ENCODE data around the gene ACSL6.

The ACSL6 gene, protein sequence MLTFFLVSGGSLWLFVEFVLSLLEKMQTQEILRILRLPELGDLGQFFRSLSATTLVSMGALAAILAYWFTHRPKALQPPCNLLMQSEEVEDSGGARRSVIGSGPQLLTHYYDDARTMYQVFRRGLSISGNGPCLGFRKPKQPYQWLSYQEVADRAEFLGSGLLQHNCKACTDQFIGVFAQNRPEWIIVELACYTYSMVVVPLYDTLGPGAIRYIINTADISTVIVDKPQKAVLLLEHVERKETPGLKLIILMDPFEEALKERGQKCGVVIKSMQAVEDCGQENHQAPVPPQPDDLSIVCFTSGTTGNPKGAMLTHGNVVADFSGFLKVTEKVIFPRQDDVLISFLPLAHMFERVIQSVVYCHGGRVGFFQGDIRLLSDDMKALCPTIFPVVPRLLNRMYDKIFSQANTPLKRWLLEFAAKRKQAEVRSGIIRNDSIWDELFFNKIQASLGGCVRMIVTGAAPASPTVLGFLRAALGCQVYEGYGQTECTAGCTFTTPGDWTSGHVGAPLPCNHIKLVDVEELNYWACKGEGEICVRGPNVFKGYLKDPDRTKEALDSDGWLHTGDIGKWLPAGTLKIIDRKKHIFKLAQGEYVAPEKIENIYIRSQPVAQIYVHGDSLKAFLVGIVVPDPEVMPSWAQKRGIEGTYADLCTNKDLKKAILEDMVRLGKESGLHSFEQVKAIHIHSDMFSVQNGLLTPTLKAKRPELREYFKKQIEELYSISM

DNA sequence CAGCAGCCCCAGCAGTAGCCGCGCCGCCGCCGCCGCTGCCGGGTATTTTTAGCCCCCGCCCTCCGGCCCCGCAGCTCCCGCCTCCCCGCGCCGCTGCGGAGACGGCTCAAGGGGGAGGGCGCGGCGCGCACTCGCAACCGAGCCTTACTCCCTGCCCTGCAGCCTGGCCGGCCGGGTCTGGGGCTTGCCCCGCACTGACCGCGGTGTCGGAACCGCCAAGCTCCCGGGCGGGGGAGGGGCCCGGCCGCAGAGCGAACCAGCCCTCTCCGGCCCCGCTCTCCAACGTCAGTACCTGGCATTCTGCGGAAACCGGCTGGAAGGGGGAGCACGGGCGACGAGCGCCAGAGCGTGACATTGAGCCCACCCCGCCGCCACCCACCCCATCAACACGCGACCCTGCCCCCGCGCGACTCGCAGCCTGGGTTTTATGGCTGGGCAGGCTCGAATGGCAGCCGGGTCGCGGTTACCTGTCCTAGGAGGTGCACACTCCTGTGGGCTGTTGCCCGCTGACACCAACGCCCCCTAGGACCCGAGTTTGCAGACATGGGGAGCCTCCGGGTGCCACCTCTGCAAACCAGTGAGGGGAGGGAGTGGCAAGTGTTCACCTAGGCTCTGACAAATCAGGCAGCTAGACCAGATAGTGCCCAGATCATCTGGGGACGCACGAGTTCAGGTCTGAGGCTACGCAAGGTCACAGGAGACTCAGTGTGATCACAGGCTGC, at the start of gene ACSL6:
ACSL6 (minus strand) TSS at position 37 of the 722 bp plus-strand sequence. CDS start 105 bp downstream, outside the sequence.
- DNase-seq (ENCODE audit: low spot score), result peak; percentile 23

DNA sequence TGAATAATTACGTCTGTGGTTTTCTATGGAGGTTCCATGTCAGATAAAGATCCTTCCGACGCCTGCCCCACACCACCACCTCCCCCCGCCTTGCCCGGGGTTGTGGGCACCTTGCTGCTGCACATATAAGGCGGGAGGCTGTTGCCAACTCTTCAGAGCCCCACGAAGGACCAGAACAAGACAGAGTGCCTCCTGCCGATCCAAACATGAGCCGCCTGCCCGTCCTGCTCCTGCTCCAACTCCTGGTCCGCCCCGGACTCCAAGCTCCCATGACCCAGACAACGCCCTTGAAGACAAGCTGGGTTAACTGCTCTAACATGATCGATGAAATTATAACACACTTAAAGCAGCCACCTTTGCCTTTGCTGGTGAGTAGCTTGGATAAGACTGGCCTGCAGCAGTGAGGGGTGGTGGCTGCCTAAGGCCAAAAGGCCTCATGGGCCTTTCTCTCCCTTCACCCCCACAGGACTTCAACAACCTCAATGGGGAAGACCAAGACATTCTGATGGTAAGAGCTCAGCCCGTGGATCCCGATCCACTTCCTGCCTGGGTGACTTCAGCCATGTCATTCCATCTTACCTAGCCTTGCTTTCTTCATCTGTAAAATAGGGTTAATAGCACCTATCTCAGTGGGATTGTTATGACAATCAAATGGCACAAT, 49.2 kb upstream of the ACSL6 start, which contains the start of gene IL3:
IL3 (plus strand) TSS at position 155 of the 661 bp plus-strand sequence; CDS start at position 207, 52 bp downstream.
- no peak for DNase-seq (ENCODE audit: low spot score)

DNA sequence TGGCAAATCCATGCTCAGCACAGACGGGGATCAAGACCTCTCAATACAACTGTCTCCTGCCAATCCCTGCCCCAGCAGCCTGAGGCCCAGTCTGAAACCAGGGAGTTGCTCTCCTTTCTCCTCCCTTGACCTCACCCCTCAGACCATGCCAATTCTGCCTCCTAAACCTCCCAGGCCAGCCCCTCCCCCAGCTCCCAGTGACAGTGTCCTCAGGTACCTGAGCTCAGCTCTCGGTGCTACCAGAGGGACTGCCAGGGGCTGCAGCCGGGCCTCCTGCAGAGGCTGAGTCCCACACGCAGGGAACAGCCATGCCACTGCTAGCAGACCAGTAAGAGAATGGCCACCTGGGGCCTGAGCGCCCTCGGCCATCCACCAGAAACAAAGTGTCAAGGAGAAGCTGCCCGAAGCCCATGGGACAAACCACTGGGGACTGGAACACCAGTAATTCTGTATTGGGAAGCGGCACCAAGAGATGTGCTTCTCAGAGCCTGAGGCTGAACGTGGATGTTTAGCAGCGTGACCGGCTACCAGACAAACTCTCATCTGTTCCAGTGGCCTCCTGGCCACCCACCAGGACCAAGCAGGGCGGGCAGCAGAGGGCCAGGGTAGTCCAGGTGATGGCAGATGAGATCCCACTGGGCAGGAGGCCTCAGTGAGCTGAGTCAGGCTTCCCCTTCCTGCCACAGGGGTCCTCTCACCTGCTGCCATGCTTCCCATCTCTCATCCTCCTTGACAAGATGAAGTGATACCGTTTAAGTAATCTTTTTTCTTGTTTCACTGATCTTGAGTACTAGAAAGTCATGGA, 48.4 kb upstream of the ACSL6 start:
- DNase-seq (ENCODE audit: low spot score), result no peak

DNA sequence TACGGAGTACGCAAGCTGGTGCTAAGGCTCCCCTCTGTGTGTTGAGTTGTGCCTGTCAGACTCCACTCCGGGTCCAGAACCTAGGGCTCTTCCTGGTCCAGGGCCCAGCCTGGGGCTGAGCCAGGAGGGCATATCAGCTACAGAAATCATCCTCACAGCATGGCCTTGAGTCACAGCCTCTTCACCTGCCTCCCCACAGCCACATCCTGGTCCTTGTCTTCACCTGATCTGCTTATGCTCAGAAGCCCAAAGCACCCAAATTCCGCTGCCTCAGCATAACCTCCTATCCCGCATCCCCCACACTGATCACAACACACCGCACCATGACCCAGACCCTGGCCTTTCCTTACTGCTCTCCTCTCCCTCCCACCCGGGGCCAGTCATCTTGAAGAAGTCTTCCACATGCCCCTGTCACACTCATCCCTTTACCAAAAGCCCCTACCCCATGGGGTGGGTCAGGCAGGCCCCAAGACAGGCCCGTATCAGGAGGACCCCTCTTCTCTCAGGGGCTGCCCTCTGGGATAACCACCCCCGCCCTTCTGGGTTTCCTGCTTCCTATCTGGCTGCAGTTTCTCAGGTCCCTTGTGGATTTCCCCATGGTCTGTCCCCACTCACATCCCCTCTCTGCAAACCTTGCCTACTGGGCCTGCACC, 47.7 kb upstream of the ACSL6 start:
- DNase-seq (ENCODE audit: low spot score), result peak; percentile 38

DNA sequence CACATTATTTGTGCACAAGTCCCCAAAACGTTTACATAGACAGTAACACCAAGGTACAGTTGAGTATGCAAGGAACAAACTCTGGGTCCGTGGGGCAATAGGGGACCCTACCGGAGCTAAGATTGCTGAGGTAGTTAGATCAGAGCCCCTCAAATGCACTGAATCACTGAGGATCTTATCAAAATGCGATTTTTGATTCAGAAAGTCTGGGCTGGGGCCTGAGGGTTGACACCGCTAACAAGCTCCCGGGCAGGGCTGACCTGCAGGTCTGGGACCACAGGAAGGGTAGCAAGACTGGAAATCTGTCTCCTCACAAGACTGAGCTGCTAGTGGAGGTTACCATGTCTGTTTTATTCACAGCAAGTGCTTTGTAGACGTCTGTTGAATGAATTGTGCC, 47.2 kb upstream of the ACSL6 start:
- no peak for DNase-seq (ENCODE audit: low spot score)

DNA sequence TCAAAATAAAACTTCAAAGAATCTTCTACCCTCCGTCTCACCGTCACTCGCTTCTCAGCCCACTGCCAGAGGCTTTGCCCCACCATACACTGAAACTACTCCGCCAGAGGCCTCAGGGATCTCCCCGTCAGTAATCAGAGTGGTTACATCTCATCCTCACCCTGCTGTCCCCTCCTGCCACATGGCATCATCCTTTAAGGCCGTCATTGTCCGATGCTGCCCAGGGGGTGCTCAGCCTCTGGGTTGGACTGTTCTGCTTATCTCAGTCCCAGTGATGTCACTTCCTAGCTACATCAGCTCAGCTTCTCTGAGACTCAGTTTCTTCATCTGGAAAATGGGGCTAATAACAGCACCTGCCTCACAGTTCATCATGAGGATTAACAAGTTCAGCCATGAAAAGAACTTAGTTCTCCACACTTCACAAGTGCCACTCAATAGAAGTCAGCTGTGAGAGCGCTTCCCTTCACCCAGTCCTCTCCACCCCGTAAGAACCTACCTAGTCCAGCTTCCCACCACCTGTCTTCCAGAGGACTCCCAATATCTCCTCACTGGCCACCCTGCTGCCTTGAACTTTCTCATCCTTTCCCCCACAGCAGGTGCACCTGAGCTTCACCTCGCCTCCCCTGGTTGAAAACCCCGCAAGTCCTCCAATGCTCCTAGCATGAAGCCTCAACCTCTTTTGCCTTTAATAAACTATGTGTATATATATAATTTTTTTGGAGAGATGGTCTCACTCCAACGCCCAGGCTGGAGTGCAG, 46.2 kb upstream of the ACSL6 start:
- DNase-seq (ENCODE audit: low spot score), result no peak

DNA sequence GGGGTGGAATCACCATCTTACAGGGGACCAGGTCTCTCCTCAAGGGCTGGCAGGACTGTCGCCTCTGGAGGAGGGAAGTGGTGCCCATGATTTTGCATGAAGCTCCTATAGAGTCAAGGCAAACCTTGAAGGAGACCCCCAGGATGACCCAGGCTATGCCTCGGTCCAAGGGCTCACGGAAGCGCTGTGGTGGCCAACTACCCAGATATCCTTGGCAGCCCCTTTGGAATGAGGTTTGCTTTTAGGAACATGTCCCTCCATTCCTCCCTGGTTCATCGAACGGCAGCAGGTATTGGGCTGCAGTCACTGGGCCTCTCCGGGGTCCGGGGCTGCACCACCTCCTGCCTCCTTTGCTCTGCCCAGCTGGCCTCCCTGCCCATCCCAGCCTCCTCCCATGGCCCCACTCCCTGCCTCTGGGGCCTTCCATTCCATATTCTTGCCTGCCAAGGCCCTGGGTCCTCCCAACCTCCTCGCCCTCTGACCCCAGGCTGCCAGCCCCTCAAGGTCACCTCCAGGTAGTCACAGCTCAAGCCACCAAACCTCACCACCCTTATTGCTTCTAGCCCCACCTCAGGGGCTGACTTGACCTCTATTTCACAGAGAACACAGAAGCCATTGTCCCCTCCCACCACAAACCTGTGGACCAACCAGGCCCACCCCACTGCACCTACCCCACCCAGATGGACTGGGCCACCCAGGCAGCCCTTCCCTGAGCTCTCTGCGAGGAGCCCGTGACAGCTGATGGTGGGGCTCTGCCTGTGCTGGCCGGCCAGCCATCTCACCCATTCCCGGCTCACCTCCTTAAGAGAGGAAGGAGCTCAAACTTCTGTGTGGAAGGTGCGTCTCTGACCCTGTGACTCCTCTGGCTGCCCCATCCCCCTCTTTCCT, 45.4 kb upstream of the ACSL6 start:
- DNase-seq (ENCODE audit: low spot score), result no peak

DNA sequence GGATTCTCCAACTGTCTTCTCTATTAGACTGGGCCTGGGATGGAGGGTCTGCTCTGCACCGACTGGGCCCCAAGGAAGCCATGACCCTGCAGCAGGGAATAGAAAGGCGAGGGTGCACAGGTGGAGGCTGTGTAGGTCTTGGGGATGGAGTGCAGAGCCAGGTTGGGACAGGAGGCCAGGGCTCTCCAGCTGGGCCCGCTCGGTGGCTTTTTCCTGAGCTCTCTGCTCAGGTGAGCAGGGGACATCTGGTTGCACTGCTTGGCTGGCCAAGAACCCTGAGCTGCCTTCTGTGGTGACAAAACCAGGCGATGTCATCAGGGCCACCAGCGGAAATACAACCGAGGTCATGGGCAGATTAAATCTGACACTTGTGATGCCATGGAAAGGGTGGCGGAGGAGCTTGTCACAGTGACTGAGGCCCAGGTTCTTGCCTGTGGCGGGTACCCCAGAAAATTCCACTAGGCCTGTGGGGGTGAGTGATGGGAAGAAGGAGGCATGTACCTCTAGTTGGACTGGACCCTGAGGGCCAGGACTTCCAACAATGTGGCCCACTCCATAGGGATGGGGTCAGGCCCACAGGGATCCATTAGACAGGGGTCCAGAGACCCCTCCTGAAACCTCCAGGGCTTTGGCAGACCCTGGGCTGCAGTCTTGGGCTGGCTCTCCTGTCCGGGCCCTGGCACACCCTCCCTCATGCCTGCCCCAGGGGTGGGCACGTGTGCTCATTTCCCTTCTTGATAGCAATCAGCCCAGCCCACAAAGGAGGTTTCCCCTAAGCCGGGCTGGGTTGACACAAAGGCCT, 44.6 kb upstream of the ACSL6 start:
- peak; percentile 44 for DNase-seq (ENCODE audit: low spot score)

DNA sequence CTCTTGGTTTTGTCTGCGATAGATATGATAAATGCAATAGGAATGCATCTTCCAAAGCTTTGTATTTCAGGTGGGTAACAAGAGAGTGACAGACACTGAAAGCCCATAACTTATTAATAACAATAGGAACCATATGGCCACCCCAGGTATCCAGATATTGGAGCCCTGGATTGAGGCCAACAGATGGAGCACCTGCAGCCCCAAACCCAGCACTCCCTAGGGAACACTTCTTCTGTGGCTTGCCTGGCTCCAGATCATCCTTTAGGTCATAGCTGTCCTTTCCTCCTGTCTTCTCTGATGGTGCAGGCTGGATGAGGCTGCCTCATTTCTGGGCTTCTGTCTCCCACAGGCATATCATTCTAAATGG, 44.0 kb upstream of the ACSL6 start:
- no peak for DNase-seq (ENCODE audit: low spot score)

DNA sequence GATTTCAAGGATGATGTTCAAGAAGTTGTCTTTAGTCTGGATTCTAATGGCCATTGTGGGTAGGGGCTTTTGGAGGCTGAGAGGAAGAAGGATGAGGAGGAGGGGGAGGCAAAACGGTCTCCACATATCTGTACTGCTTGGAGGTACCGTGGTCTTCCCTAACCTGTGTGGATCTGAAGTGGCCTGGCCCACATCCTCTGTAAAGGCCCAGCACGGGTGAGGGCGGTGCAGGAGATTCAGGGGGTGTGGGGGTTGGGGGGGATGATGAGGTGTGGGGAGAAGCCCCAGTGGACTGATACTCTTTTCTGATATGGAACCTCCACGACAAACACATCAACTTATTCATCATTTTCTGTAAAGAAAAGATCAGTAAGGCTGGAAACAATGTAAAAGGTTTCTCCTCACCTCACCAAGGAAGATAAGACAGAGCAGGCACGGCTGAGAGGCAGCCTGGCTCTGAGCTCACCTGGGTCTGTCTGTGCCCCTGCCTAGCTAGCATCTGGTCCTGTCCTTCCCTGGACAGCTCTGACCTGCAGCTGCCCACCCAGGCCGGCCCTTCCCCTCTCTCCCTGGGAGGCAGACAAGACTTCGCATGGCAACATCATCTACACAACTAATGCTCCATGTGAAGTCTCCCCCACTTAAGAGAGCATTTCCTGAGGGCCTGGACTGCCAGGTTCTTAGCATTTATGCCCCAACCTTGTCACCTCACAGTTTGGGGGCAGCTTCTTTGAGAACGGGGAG, 43.4 kb upstream of the ACSL6 start:
- no peak for DNase-seq (ENCODE audit: low spot score)

DNA sequence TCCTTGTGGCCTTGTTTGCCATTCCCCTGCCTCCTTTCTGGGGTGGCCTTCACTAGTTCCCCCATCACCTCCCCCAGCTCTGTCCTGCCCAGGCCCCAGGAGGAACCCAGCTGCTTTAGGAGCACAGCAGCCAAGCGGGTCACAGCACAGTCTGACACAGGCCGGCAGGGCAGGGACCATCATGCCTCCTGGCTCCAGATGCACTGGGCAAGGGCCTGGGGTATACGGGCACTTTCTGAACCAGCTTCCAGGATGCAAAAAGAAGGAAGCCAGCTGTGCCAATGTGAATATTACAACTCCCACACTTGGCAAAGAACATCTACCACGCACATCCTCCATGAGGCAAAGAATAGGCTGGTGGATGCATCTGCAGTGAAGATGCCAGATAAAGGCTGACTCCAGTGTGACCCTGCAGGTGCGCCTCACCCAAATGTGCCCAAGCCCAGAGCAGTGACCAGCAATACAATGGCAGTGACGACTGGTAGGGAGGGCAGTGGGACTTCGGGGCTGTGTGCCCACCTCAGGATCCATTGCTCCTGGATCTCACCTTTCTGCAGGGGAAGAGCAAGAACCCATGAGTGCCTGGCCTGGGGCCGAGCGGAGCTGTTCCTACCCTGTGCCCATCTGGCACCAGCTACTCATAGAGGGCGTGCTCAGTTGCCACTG, 42.7 kb upstream of the ACSL6 start:
- DNase-seq (ENCODE audit: low spot score), result no peak

DNA sequence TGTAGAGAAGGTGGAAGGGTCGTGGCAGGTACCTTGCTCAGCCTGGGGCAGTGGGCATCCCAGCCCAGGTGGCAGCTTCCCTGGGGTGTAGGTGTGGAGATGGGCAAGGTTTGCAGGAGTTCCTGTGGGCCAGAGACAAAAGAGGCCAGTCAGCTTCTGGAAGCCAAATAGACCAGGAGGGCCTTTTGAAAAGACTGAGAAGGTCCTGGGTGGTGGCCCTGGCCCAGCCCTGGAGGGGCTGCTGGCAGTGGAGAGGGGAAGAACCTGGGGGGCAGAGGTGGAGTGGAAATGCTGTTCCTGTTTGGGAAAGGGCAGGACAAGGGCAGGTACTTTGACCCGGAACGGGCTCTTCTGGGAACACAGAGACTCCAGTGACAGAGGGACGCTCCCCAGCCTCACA, 42.0 kb upstream of the ACSL6 start:
- DNase-seq (ENCODE audit: low spot score), result no peak

DNA sequence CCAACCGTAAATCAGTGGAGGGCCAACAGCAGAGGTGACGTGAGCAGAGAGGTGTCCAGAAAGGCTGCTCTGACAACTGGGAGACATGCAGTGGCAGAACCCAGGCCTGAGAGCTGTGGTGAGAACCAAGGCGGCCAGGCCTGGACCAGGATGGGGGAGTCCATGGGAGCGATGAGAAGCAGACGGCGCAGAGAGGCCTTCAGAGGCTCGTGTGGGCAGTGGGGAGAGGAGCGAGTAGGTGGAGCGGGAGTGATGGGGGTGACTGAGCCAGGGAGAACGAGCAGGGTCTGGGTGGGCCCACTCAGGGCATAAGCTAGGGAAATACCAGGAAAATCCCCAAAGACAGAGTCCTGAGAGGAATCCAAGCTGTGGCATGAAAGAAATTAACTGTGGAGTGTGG, 41.1 kb upstream of the ACSL6 start:
- DNase-seq (ENCODE audit: low spot score), result no peak

DNA sequence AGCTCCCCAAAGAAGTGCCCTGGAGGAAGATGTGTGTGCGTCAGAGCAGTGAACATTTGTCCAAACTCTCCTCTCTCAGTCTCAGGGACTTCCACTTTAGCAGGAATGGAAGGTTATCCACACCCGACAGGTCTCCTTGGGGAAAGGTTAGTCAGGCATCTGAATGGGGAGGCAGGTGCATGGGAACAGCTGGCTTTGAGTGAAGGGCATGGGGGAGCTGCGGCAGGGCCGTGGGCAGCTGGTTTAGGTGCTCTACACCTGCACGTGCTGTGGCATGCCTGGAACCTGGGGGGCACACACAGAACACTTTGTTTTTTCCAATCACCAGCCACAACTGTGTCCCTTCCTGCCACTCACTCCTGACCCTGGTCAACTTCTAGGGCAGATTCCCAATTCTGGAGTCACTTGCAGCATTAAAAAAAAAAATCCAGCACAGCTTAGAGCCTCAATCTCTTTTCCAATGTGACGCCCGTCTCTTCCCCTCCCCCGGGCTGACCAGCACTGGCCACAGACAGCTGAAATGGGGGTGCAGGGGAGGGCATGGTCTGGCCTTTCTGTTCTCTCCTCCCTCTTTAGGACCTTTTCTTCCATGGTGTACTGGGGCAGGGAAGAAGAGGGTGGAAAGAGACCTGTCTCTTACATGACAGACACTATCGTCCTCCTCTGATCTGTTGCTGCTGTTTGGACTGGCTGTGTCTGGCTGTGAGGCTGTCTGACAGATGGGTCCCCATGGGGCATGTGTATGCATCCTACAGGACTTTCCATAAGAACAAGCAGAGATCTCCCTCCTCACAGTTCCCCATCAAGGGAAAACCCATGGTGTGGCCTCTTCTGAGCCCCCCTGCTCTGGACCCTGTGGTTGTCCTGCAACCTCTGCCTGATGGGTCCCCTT, 39.4 kb upstream of the ACSL6 start:
- no peak for DNase-seq (ENCODE audit: low spot score)

DNA sequence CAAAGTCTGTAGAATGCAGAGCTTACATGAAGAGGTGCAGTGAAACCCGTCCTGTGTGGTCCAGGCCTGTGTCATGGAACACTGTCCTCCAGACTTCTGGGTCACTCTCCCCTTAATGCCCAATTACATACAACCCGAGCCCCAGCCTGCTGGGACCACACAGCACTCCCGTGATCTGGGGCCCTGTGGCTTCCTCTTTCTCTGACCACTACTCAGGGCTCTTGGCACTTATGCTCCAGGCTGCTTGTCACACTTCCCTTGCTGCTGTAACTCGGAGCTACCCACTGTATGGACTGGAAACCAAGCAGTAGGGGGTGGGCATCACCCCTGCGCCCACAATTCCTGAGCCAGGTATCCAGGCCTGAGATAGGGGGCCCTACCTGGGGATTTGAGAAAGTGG, 38.7 kb upstream of the ACSL6 start:
- DNase-seq (ENCODE audit: low spot score), result no peak

DNA sequence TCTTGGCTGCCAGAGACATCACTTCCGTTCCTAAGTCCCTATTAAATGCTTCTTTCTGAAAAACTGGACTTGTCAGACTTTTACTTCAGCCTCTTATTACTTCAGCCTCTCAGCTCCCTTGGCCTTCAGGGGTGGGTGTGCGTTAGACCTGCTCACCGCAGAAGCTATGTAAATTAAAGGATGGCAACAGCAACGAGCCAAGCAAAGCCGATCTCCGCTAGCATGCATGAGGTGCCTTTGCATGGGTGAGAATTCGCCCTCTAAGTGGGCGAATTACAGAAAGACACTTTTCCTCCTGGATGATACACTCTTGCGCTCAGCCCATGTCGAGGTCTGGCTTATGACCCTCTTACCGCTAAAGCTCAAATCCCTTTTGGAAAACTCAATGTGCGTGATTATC, 38.1 kb upstream of the ACSL6 start:
- no peak for DNase-seq (ENCODE audit: low spot score)
